Measurements from ENCODE around the gene LRRC10.

Gene LRRC10

DNA sequence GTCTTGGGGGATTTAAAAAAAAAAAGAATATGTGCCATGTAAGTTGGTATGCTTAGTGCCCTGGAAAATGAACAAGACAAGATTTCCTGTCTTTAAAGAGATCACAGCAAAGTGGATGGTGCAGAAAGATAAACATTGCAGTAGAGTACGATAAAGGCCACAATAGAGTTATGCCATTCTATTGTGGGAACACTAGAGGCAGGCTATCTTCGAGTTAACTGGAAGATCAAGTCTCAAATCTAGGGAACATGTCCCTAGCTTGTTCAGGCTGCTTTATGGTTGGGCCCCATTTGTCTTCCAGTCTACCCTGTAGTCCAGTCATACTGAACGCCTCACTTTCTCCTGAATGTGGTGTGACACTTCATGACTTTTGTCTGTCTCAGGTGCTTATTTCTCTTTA is 44.1 kb downstream of the LRRC10 start:
- no peak for DNase-seq

DNA sequence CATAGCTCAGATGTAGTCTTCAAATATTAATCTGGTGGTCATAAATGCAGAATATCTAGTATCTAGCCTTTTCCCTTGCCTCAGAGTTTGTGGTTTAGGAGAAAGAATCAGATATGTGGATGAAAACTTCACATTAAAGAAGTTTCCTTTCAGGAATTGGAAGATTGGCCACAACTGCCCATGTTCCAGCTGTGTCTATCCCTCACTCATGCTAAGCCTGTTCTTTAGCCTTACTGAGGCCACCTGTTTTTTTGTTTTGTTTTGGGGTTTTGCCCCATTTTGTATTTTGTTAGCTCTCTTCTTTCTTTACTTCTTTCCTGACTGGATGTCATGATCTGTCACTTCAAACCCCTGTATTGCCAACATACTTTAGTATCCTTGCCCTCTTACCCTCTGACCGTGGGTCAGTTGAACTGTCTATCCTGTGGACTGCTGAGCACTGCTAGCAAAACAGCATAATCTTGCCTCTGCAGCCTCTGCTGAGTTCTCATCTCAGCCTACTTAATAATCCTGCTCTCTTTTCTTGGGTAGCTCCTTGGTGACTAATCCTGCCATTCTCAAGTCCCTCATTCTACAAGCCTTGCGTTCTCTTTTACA is 47.4 kb downstream of the LRRC10 start:
- no peak for DNase-seq

All from effector CD4-positive, alpha-beta T cell (primary cell).